ENCODE data around the gene DOCK4. TPM values are rescaled to one million over a fixed set of nuclear protein-coding genes. Genes with fewer than 3 reads are reported as not detected.

Gene DOCK4
- total RNA-seq, 4 donors from 2014 or later: 9.9 to 30.9 (median 13.7) TPM

GRCh38 chr7:111840528-111840927, 365.7 kb downstream of the DOCK4 start:
- Histone ChIP-seq H3K4me3 (no peak overlapping the region), H3K27ac (no peak overlapping the region), H3K9me3 (peaks cover 0 to 4% (median 0%) of the 10 kb centered on the region in 3 donors), H3K4me1 (peaks cover 3 to 12% (median 3%) of the 10 kb centered on the region in 3 donors), H3K36me3 (peaks cover 0 to 16% (median 0%) of the 10 kb centered on the region in 3 donors), H3K27me3 (no peaks in the 10 kb centered on the region)
- TF ChIP-seq POLR2A (IDR thresholded peaks at IDR 0.05): no peak
- TF ChIP-seq, protein P1, sequence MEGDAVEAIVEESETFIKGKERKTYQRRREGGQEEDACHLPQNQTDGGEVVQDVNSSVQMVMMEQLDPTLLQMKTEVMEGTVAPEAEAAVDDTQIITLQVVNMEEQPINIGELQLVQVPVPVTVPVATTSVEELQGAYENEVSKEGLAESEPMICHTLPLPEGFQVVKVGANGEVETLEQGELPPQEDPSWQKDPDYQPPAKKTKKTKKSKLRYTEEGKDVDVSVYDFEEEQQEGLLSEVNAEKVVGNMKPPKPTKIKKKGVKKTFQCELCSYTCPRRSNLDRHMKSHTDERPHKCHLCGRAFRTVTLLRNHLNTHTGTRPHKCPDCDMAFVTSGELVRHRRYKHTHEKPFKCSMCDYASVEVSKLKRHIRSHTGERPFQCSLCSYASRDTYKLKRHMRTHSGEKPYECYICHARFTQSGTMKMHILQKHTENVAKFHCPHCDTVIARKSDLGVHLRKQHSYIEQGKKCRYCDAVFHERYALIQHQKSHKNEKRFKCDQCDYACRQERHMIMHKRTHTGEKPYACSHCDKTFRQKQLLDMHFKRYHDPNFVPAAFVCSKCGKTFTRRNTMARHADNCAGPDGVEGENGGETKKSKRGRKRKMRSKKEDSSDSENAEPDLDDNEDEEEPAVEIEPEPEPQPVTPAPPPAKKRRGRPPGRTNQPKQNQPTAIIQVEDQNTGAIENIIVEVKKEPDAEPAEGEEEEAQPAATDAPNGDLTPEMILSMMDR (IDR thresholded peaks at IDR 0.05): no peak
- intact Hi-C loops (cut with DNase I): no loop called here
- DNase-seq: no peak
- WGBS, 2 donors: 84 to 88% methylated on average over 3 of the region's 3 CpGs

DNA sequence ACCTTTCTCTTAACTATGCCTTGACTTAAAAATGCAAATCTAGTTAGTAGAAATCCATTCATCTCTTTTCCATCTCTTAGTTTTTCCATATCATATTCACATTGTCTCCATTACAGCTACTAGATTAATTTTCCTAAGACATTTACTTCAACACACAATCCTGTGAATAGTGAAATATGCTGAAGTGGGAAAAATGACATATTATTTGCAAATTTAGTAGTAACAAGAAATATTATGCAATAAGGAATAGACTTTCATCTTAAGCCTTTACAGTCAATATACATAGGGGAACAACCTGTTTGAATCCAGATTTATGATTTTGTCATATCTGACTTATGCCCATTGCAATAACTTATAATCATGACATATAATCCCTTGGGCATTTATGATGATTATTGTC, 366.9 kb downstream of the DOCK4 start:
- peaks cover 3 to 24% (median 6%) of the 10 kb centered on the region in 3 donors for H3K4me1 ChIP-seq
- H3K9me3 ChIP-seq: peaks cover 0 to 4% (median 0%) of the 10 kb centered on the region in 3 donors
- no peak overlapping the region for H3K27ac ChIP-seq
- TF ChIP-seq, protein P1 (IDR thresholded peaks at IDR 0.05): no peak
- TF ChIP-seq POLR2A (IDR thresholded peaks at IDR 0.05): no peak
- intact Hi-C loops (cut with DNase I): no loop called here
- DNase-seq: no peak
- no peak overlapping the region for H3K4me3 ChIP-seq
- H3K27me3 ChIP-seq: no peaks in the 10 kb centered on the region
- peaks cover 0 to 15% (median 0%) of the 10 kb centered on the region in 3 donors for H3K36me3 ChIP-seq

- WGBS, 2 donors: 74 to 75% methylated on average over 1 of the region's 1 CpG
- Histone ChIP-seq H3K27ac (peak overlapping the region in 2 of 4 donors; percentile 64 to 67), H3K27me3 (no peaks in the 10 kb centered on the region), H3K9me3 (peaks cover 0 to 4% (median 0%) of the 10 kb centered on the region in 3 donors), H3K36me3 (no peaks in the 10 kb centered on the region), H3K4me3 (no peak overlapping the region), H3K4me1 (peaks cover 3 to 49% (median 6%) of the 10 kb centered on the region in 3 donors)
- intact Hi-C loops (cut with DNase I): no loop called here
- TF ChIP-seq POLR2A (IDR thresholded peaks at IDR 0.05): no peak
- TF ChIP-seq, protein P1 (IDR thresholded peaks at IDR 0.05): no peak
- no peak for DNase-seq
Measured at GRCh38 chr7:111836592-111836991, 369.6 kb downstream of the DOCK4 start.

- DNase-seq: no peak
- intact Hi-C loops (cut with DNase I): no loop called here
- TF ChIP-seq, protein P1 (IDR thresholded peaks at IDR 0.05): no peak
- TF ChIP-seq POLR2A (IDR thresholded peaks at IDR 0.05): no peak
- Histone ChIP-seq H3K4me3 (no peak overlapping the region), H3K9me3 (peaks cover 0 to 4% (median 0%) of the 10 kb centered on the region in 3 donors), H3K36me3 (no peaks in the 10 kb centered on the region), H3K27ac (peak overlapping the region in 3 of 4 donors; percentile 36 to 67 (median 64)), H3K27me3 (no peaks in the 10 kb centered on the region), H3K4me1 (peaks cover 3 to 53% (median 6%) of the 10 kb centered on the region in 3 donors)
Measured at GRCh38 chr7:111835066-111835465, 371.1 kb downstream of the DOCK4 start.

DNA sequence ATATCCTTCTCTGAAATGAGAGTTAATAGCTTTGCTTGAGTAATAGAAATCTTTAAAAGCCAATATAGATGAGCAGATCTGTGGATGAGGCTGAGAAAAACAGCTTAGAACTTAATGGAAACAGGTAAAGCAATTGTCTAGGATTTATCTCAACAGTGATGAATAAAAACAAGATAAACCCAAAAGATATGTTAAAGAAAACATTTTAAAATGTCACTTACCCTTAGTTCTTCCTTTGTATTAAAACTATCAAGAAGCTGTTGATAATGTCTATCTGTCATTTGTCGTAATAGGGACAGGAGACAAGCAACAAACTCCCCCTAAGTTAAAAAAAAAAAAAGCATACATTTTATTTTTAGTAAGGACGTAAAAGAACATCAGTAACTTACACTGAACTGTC, 371.8 kb downstream of the DOCK4 start:
- intact Hi-C loops (cut with DNase I): no loop called here
- WGBS, 2 donors: 64 to 83% methylated on average over 2 of the region's 2 CpGs

More for the DNA sequence above, 371.8 kb downstream of the DOCK4 start:
- Histone ChIP-seq H3K4me1 (peaks cover 3 to 53% (median 6%) of the 10 kb centered on the region in 3 donors), H3K27ac (peak overlapping the region in 3 of 4 donors; percentile 36 to 67 (median 64)), H3K4me3 (no peak overlapping the region), H3K27me3 (no peaks in the 10 kb centered on the region), H3K36me3 (no peaks in the 10 kb centered on the region), H3K9me3 (peaks cover 0 to 4% (median 0%) of the 10 kb centered on the region in 3 donors)
- TF ChIP-seq, protein P1 (IDR thresholded peaks at IDR 0.05): no peak
- no peak for TF ChIP-seq POLR2A (IDR thresholded peaks at IDR 0.05)
- DNase-seq: no peak

Data from esophagus squamous epithelium (tissue), 5 donors.